ENCODE data around the gene CES2. TPM values are rescaled to one million over a fixed set of nuclear protein-coding genes. Genes with fewer than 3 reads are reported as not detected.

Gene CES2
- total and polyA plus RNA-seq, 2 donors (not counting 3 experiments of a cell fraction or from before 2014, with no cell fraction given) = 19.1 to 28.8 TPM

- intact Hi-C loops (cut with micrococcal nuclease) = no loop called here
- Histone ChIP-seq H3K36me3 (ENCODE audit: control insufficient read depth in 2 of 2, extremely low read depth in 1 of 2, insufficient read depth in 2 of 2, low read length in 2 of 2) (peaks cover 0 to 30% of the 10 kb centered on the region in 2 experiments), H3K79me2 (ENCODE audit: control insufficient read depth, insufficient read depth, low read length) (no peaks in the 10 kb centered on the region), H3K4me3 (replicated peaks in 1 of 3; ENCODE audit: insufficient read depth in 1 of 3, low read depth in 1 of 3, low read length in 3 of 3) (no peak overlapping the region), H3K9me3 (replicated peaks; ENCODE audit: control insufficient read depth, insufficient read depth, low read length) (no peaks in the 10 kb centered on the region), H3K4me1 (ENCODE audit: control insufficient read depth, extremely low read depth, insufficient read depth, low read length) (peaks cover 12% of the 10 kb centered on the region), H3K9ac (replicated peaks; ENCODE audit: extremely low read depth, insufficient read depth, low read length) (no peak overlapping the region), H3K4me2 (ENCODE audit: insufficient read depth, low read length) (no peak overlapping the region), H4K20me1 (replicated peaks; ENCODE audit: control insufficient read depth, extremely low read depth, insufficient read depth, low read length) (no peaks in the 10 kb centered on the region), H3K27ac (ENCODE audit: insufficient read depth, low read depth, low read length) (no peak overlapping the region), H2AFZ (ENCODE audit: low read depth, low read length) (no peak overlapping the region), H3K27me3 (ENCODE audit: control insufficient read depth in 2 of 2, insufficient read depth in 2 of 2, low read length in 2 of 2) (peaks cover 0 to 1% of the 10 kb centered on the region in 2 experiments), H3K9me1 (replicated peaks; ENCODE audit: control insufficient read depth, extremely low read depth, insufficient read depth, low read length) (no peaks in the 10 kb centered on the region)
- ChIA-PET POLR2A (no interaction called here), CTCF (interaction anchor here (0.6 to 2.3 kb wide), 6 partner anchors 9 to 178 kb away, joined by 4 to 13 read pairs (median 5); partner anchors contain the start of gene CES3)
- TF ChIP-seq GATA2 (IDR thresholded peaks at IDR 0.05; ENCODE audit: insufficient read depth, insufficient read length, low read depth, low read length) (no peak), POLR2A (IDR thresholded peaks at IDR 0.05; ENCODE audit: low read depth, low read length) (no peak), POLR2AphosphoS5 (IDR thresholded peaks at IDR 0.05; ENCODE audit: insufficient read depth, low read depth, low read length) (no peak), FOS (IDR thresholded peaks at IDR 0.05; ENCODE audit: borderline replicate concordance, insufficient read depth, low read length) (no peak), EZH2 (IDR thresholded peaks at IDR 0.05; ENCODE audit: borderline replicate concordance, low read depth, low read length, severe bottlenecking) (no peak), CTCF (IDR thresholded peaks at IDR 0.05; ENCODE audit: extremely low read depth in 1 of 2, insufficient read depth in 1 of 2, low read depth in 1 of 2, low read length in 2 of 2) (no peak), MAX (IDR thresholded peaks at IDR 0.05; ENCODE audit: insufficient read depth, insufficient read length) (no peak), JUN (IDR thresholded peaks at IDR 0.05; ENCODE audit: borderline replicate concordance, insufficient read depth, insufficient read length, low read depth) (no peak), MYC (IDR thresholded peaks at IDR 0.05; ENCODE audit: low read depth, low read length) (no peak)
- BruUV-seq (replicated peaks) = no TSS peak
- no peak for DNase-seq (ENCODE audit: low read depth, low spot score)
- dilution Hi-C loops (cut with MboI; ENCODE audit: extremely low pct_ligation_motif_present, low sequenced_read_pairs) = no loop called here
- FAIRE-seq = no peak
Measured at GRCh38 chr16:66943426-66944053, 8.2 kb downstream of the CES2 start.

Data from endothelial cell of umbilical vein (primary cell).